Measurements from ENCODE around the gene CAST.

CAST gene

DNA sequence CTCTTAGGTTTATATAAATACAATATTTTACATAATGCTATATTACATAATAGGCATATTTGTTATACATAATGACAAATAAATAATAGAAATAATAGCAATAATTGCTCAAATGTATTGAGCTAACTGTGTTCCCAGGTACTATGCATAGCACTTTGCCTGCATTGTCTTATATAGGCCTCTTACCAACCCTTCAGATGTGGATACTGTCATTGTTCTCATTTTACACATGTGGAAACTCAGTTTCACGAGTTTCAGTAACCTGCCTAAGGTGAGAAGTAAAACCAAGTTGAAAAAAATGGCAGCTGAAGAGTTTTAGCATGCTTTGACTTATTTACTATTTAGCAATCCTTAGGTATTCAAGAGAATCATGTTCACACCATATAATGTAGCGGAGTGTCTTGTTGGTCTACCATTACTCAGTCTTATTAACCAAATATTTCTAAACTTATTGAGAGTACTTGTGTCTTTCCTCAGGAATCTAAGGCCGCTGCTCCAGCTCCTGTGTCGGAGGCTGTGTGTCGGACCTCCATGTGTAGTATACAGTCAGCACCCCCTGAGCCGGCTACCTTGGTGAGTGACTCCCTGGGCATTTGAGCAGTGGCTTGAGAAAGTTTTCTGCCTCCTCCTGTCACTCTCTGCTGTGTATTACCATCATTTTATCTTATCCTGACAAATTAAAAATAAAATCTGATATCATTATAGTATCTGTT lies 88.1 kb downstream of the CAST start:
- no peak for DNase-seq

DNA sequence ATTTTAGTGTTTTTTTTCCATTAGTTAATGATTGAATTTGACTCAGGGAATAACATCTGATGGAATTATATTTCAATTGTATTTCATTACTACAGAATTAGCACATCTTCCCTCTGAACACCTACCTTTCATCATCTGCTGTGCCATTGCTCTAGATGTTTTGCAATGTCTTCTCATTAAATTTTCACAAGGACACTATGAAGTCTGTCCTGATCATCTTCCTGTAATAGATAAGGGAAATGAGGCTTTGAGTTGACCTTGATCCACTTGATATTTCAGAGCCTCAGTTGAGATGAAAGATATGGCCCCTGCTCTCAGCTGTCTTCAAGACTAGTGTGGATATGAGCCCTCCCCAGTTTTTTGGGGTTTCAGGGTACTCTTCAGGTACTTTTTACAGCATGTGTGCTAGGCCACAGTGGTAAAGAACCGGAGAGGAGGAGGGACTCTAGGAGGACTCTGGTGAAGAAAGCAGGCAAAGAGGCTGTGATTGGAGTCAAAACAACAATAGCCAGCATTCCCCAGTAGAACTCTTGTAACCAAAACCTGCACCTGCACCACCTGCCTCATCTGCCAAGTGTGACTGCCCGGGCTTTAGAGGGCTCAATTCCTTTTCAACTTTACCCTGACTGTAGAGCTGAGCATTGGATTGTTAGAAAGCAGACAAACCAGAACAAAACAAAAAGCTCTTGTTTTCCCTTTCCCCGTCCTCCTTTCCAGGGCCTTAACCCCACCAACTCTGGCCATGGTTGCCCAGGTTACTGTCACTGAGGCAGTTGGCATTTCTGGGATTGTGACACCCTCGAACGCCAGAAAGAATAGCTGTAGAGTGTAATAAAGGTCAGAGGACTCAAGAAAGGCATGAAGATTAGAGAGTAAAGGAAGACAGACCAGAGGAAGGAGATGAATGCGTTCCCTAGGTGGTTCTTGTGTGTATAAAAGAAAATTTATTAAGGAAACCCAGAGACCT lies 89.3 kb downstream of the CAST start:
- no peak for DNase-seq

GRCh38 chr5:96752341-96753016 lies 90.3 kb downstream of the CAST start:
- DNase-seq = no peak

DNA sequence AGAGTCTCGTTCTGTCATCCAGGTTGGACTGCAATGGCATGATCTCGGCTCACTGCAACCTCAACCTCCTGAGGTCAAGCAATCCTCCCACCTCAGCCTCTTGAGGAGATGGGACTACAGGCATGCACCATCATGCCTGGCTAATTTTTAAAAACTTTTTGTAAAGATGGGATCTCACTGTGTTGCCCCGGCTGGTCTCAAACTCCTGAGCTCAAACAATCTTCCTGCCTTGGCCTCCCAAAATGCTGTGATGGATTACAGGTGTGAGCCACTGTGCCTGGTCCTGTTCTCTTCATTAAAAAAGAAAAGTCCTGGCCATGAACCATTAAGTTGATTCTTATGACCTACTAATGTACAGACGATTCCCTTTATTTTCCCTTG lies 90.8 kb downstream of the CAST start:
- DNase-seq = no peak

DNA sequence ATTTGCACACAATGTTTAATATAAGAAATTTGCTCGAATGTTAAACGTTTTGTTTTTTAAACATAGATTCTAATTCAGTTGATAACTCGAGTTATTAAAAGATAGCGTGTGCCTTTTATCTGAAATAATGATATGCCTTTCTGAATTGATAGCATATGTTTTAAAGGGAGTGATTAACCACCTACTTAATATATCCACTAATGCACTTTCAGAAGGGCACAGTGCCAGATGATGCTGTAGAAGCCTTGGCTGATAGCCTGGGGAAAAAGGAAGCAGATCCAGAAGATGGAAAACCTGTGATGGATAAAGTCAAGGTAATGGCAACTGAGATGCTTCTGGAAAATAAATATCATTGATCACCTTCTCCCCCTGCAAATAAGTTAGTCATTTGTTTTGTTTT lies 91.7 kb downstream of the CAST start:
- no peak for DNase-seq

DNA sequence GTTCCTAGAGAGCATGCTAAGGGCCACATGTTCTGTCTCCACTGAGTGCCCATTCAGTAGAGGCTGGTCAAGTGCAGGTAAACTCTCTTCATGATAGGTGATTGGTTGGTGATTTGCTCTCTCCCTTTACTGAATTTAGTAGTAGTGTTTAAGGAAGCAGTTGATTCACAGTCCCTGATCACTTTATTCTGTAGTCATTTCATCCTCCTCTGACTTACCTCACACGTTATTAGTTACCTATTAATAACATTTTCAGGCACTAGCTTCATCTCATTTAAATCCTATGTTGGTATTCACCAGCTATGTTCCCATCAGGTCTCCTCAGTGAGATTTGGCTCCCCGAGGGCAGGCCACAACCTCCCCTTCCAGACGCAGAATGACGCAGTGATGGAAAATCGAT lies 93.7 kb downstream of the CAST start:
- DNase-seq = no peak

DNA sequence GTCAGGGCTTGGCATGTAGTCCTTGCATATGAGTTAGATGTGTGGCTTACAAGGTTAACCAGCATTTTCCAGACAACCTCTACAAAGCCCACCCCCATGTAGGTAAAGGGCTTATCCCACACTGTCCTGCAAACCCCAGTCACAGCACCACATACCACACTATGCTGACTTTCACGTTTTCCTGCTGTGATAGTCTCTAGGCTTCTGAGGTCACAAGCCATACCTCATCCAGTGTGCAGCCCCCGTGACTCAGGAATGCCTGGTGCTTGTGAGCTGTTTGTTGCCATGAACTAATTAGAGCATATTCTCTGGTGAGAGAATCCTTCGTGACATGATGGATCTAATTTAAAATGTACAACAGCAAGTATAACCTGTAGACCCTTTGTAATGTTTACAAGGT lies 94.8 kb downstream of the CAST start:
- DNase-seq = no peak

DNA sequence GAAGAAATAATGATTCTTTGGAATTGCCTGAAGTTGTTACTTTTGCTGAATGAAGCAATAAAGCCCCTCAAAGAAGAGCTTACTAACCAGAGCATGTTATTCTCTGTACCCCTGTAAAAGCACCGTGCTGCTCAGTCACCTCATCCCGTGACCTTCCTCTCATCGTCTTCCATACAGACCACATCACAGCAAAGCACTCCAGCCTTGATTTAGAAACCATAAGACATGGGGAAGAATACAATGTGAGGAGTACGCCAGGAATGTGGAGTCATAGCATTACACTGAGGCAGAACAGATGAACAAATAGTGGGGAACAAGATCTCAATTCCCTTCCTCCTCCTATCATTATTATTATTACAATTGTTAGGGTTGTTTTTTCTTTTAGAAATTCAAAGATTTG lies 96.4 kb downstream of the CAST start:
- DNase-seq = no peak

DNA sequence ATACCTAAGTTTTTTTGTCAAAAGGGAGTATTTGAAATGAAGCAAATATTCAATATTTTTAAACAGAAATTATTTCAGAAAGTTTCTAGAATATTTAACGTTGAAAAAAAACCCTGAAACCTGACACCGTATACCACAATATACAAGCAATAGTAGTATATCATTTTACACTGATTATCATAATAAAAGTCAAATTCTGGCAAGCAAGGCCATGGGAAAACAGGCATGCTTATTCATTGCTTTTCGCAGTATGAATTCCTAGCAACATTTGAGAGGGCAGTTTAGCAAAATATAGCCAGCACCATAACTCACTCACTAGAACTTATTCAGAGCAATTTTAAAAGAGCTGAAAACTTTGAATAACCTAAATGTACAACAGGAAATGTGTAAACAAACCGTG lies 99.4 kb downstream of the CAST start:
- DNase-seq = no peak

DNA sequence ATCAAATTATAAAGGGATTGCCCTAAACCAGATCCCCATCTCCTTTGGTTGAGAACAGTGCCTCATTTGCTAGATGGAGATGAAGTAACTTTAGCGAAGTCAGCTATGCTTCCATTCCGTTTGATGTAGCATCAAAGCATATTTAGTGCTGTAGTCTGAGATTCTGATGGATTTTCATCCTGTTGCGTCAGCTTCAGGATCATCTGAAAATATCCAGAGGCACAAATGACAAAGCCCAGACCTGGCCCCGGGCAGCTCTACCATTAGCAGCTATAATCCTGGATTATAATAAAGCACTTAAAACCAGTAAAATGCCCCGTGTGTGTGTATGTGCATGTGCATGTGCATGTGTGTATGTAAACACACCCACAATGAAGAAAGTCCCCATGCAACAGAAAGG lies 100.8 kb downstream of the CAST start:
- DNase-seq = no peak

DNA sequence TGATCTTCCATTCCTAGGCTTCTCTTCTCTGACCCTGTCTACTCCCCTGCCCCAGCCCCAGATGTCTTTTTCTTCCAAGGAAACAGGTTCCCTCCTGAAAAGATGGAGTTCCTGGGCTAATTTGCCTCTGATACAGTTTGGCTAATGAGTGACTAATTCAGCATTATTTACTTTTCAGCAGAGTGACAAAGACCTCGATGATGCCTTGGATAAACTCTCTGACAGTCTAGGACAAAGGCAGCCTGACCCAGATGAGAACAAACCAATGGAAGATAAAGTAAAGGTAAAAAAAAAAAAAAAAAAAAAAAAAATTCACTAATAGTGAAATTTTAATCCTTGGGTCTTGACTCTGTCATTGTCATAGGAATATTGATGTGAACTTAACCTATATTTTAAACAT lies 102.9 kb downstream of the CAST start:
- DNase-seq = no peak

DNA sequence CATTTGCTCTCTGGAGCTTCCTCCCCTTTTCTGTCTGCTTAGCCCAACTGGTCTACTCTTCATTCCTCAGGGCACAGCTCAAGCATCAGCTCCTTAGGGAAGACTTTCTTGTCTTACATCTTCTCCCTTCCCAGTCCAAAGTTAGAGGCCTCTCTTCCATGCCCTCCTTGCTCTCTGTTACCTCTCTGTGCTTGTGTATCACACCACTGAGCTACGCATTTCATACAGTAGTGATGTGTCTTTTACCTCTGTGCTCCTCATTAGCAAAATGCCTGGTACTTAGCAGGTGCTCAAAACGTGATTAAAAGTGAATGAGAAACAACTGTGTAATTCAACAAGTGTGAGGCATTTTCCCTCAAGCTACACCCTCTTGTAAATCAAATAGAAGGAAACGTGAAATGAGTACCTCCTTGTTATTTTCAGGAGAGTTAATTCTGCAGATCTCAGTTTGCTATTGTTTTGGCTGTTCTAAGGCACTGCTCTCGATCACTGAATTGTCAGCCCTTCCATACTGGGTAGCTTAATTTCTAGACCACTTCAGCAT lies 106.6 kb downstream of the CAST start:
- DNase-seq = no peak

DNA sequence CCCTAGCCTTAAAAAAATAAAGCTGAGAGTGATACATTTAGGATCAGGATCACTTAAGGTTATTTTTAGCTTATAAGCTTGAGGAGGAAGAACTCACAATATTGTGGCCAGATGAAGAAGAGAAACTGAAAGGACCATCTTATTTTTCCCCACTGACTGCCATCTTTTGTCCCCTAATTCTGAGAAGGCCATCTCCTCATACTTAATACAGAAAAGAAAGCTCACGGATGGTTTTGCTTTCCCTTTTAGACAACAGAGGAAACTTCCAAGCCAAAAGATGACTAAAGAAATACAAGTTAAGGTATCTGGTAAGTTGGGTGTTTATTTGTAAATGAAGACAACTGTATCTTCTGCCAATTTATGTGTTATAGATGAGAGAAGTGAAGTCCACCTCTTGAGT lies 109.2 kb downstream of the CAST start:
- DNase-seq = no peak

DNA sequence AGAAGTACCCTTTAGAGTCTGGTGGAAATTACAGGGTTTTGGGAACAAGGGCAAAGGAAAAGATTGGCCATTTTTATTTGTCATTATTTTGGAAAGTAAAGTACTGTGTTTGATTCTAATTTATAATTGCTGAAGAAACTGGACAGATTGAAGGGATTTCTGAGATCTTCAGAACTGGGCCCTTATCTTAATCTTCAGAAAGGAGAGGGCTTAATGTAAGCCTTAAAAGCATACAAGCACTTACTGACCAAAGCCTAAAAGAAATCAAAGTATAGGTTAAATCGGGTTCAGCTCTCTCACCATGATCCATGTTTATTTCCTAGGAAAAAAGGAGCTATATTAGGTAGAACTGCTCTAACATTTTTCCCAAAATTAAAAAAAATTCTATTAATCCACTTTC lies 109.9 kb downstream of the CAST start:
- no peak for DNase-seq

GRCh38 chr5:96772542-96772941 lies 110.4 kb downstream of the CAST start:
- DNase-seq = no peak

- no peak for DNase-seq
These were observed 112.9 kb downstream of the CAST start for GRCh38 chr5:96775050-96775449.

GRCh38 chr5:96775689-96776088 lies 113.5 kb downstream of the CAST start:
- no peak for DNase-seq

GRCh38 chr5:96776621-96777020 lies 114.4 kb downstream of the CAST start:
- DNase-seq = no peak

- no peak for DNase-seq
These were observed 116.2 kb downstream of the CAST start for GRCh38 chr5:96778409-96778808.

- no peak for DNase-seq
These were observed 118.5 kb downstream of the CAST start for GRCh38 chr5:96780626-96781025.

- DNase-seq = no peak
These were observed 119.1 kb downstream of the CAST start for GRCh38 chr5:96781031-96781971.

DNA sequence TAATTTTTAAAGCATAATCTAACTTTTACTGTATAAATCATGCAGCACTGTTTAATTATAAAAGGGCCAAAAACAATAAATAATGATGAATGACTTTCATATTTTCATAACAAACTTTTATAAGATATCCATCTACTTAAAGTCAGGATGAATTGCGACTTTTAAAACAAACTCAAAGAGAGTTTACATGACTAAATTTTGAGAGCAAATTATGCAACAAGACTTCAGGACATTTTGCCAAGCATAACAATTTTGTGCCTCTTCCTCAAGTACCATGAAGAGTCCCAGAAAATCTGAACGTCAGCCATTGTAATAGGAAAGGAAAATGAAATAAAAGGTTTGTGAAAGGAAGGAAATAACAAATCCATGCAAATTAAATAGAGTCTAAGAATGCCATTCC lies 121.2 kb downstream of the CAST start:
- DNase-seq = no peak

Data from cortex of kidney (tissue), 1 donor.